GM12891 (cell line): Measurements from ENCODE around the gene ZNF226.
"Not testable (repeated sequence)": the region's sequence is repeated elsewhere in the genome, so short reads cannot be mapped to it uniquely, and the experiment has no call there.

Experiments
- DNase-seq: peaks from one replicate; pipeline ENCODE4 v3.0.0; 2011; ENCODE audit warnings: low spot score; ENCODE audit not compliant: insufficient read length
- FAIRE-seq: peaks from 2 replicates; lab custom pipeline; 2011; peaks lifted over from hg19 to GRCh38; lab: Jason Lieb, UNC
- PAX5 ChIP-seq: IDR thresholded peaks from 2 replicates; pipeline ENCODE4 v1.6.1; 2011; ENCODE audit warnings: low read length, moderate library complexity, mild to moderate bottlenecking; ENCODE audit not compliant: insufficient read depth, severe bottlenecking
- POLR2A ChIP-seq: IDR thresholded peaks from 2 replicates; pipeline ENCODE4 v1.6.1; 2011; ENCODE audit warnings: low read depth, low read length, control low read depth
- POLR2AphosphoS5 ChIP-seq: IDR thresholded peaks from 2 replicates; pipeline ENCODE4 v1.6.1; 2011; ENCODE audit warnings: low read depth, low read length, control low read depth
- POU2F2 ChIP-seq: IDR thresholded peaks from 2 replicates; pipeline ENCODE4 v1.6.1; 2011; ENCODE audit warnings: low read depth, mild to moderate bottlenecking, control low read depth, low read length, moderate library complexity
- SPI1 ChIP-seq: IDR thresholded peaks from 2 replicates; pipeline ENCODE4 v1.6.1; 2011; ENCODE audit warnings: low read depth, low read length, control low read depth
- TAF1 ChIP-seq: IDR thresholded peaks from 2 replicates; pipeline ENCODE4 v1.6.1; 2011; ENCODE audit warnings: low read depth, low read length, control low read depth

ZNF226 gene

GRCh38 chr19:44176590-44176989, 11.7 kb downstream of the ZNF226 start:
- DNase-seq (no peak), FAIRE-seq (no peak)
- TF ChIP-seq POLR2AphosphoS5 (no peak), PAX5 (no peak), SPI1 (no peak), POLR2A (no peak)

GRCh38 chr19:44180968-44181367, 16.1 kb downstream of the ZNF226 start:
- DNase-seq (no peak), FAIRE-seq (no peak)
- TF ChIP-seq SPI1 (no peak), PAX5 (no peak), TAF1 (no peak), POLR2AphosphoS5 (no peak), POLR2A (no peak), POU2F2 (no peak)

GRCh38 chr19:44182145-44182544, 17.2 kb downstream of the ZNF226 start:
- FAIRE-seq, result no peak
- no peak for DNase-seq
- TF ChIP-seq SPI1 (no peak), PAX5 (no peak), TAF1 (no peak), POLR2A (no peak), POU2F2 (no peak), POLR2AphosphoS5 (no peak)

GRCh38 chr19:44190020-44190419, 25.1 kb downstream of the ZNF226 start:
- FAIRE-seq, result no peak

GRCh38 chr19:44192127-44192526, 27.2 kb downstream of the ZNF226 start:
- DNase-seq (no peak), FAIRE-seq (no peak)
- TF ChIP-seq POLR2A, result no peak
- TF ChIP-seq POLR2AphosphoS5, result no peak
- TF ChIP-seq POU2F2, result no peak
- TF ChIP-seq TAF1, result no peak
- no peak for TF ChIP-seq PAX5
- TF ChIP-seq SPI1, result no peak

More at GRCh38 chr19:44190020-44190419, 25.1 kb downstream of the ZNF226 start:
- TF ChIP-seq SPI1 (no peak), POLR2AphosphoS5 (no peak), PAX5 (no peak), POLR2A (no peak), POU2F2 (no peak), TAF1 (no peak)
- DNase-seq, result no peak

- FAIRE-seq (no peak), DNase-seq (no peak)
Observed at GRCh38 chr19:44196772-44197171, 31.9 kb downstream of the ZNF226 start.

GRCh38 chr19:44202470-44202869, 37.6 kb downstream of the ZNF226 start:
- FAIRE-seq (no peak), DNase-seq (no peak)
- no peak for TF ChIP-seq TAF1

More at GRCh38 chr19:44196772-44197171, 31.9 kb downstream of the ZNF226 start:
- no peak for TF ChIP-seq TAF1
- TF ChIP-seq PAX5, result no peak
- TF ChIP-seq SPI1, result no peak
- TF ChIP-seq POLR2AphosphoS5, result no peak
- TF ChIP-seq POU2F2, result no peak
- TF ChIP-seq POLR2A, result no peak

- no peak for TF ChIP-seq POLR2A
- TF ChIP-seq PAX5, result no peak
- TF ChIP-seq POU2F2, result no peak
- no peak for TF ChIP-seq TAF1
- no peak for TF ChIP-seq SPI1
- no peak for TF ChIP-seq POLR2AphosphoS5
- DNase-seq, result no peak
Observed at GRCh38 chr19:44202974-44203373, 38.1 kb downstream of the ZNF226 start.

GRCh38 chr19:44203877-44204276, 39.0 kb downstream of the ZNF226 start:
- FAIRE-seq, DNase-seq: not testable (repeated sequence)

More at GRCh38 chr19:44202974-44203373, 38.1 kb downstream of the ZNF226 start:
- no peak for FAIRE-seq

- DNase-seq (no peak), FAIRE-seq (no peak)
- TF ChIP-seq POLR2AphosphoS5 (no peak), SPI1 (no peak), TAF1 (no peak), POU2F2 (no peak), POLR2A (no peak), PAX5 (no peak)
Observed at GRCh38 chr19:44204772-44205171, 39.9 kb downstream of the ZNF226 start.

GRCh38 chr19:44207126-44207803, 42.4 kb downstream of the ZNF226 start:
- FAIRE-seq, result peak; percentile 98

More at GRCh38 chr19:44207126-44207803, 42.4 kb downstream of the ZNF226 start:
- DNase-seq, result peak; percentile 52
- peak; percentile 59 for TF ChIP-seq POLR2A
- TF ChIP-seq TAF1, result peak; percentile 75
- TF ChIP-seq POLR2AphosphoS5, result peak; percentile 49; the same call in 1 of the 2 replicates
- peak; percentile 95 for TF ChIP-seq SPI1
- peak; percentile 92 for TF ChIP-seq PAX5
- TF ChIP-seq POU2F2, result 0 out of 2 replicates have a peak, but pooled peaks have one; percentile 43
